Measurements from ENCODE around the gene GLRA2.

The GLRA2 gene

GRCh38 chrX:14529290-14529989, at the start of gene GLRA2:
GLRA2 (plus strand) TSS chrX:14529536; CDS start chrX:14530058, 522 bp downstream.
- DNase-seq: no peak

- no peak for DNase-seq
Measured at GRCh38 chrX:14489437-14489836, 39.9 kb upstream of the GLRA2 start.

GRCh38 chrX:14491689-14492088, 37.6 kb upstream of the GLRA2 start:
- no peak for DNase-seq

- peak; percentile 8 for DNase-seq
Measured at GRCh38 chrX:14496674-14497073, 32.7 kb upstream of the GLRA2 start.

- DNase-seq: peak; percentile 15
Measured at GRCh38 chrX:14497184-14497666, 32.1 kb upstream of the GLRA2 start.

- DNase-seq: no peak
Measured at GRCh38 chrX:14501327-14501726, 28.0 kb upstream of the GLRA2 start.

GRCh38 chrX:14504960-14505538, 24.3 kb upstream of the GLRA2 start:
- DNase-seq: no peak

- DNase-seq: no peak
Measured at GRCh38 chrX:14505648-14506047, 23.7 kb upstream of the GLRA2 start.

GRCh38 chrX:14506866-14507265, 22.5 kb upstream of the GLRA2 start:
- DNase-seq: no peak

GRCh38 chrX:14508025-14508690, 21.2 kb upstream of the GLRA2 start:
- no peak for DNase-seq

- DNase-seq: no peak
Measured at GRCh38 chrX:14509325-14510057, 19.8 kb upstream of the GLRA2 start.

- peak; percentile 28 for DNase-seq
Measured at GRCh38 chrX:14528629-14529289, 577 bp upstream of the GLRA2 start.

GRCh38 chrX:14533867-14534266, 4.5 kb downstream of the GLRA2 start:
- no peak for DNase-seq

GRCh38 chrX:14546190-14546589, 16.9 kb downstream of the GLRA2 start:
- no peak for DNase-seq

GRCh38 chrX:14554131-14554715, 24.9 kb downstream of the GLRA2 start:
- no peak for DNase-seq

GRCh38 chrX:14564058-14564457, 34.7 kb downstream of the GLRA2 start:
- no peak for DNase-seq

GRCh38 chrX:14573161-14573560, 43.8 kb downstream of the GLRA2 start:
- DNase-seq: no peak

- DNase-seq: no peak
Measured at GRCh38 chrX:14581081-14581480, 51.7 kb downstream of the GLRA2 start.

- DNase-seq: no peak
Measured at GRCh38 chrX:14584548-14584947, 55.2 kb downstream of the GLRA2 start.

- no peak for DNase-seq
Measured at GRCh38 chrX:14590216-14590615, 60.9 kb downstream of the GLRA2 start.

- DNase-seq: no peak
Measured at GRCh38 chrX:14590693-14591424, 61.5 kb downstream of the GLRA2 start.

- DNase-seq: no peak
Measured at GRCh38 chrX:14591976-14592375, 62.6 kb downstream of the GLRA2 start.

Measured in activated T-cell treated with anti-CD3 and anti-CD28 coated beads, Interleukin-2, amount 50 U/mL, for 1 hour (primary cell).